ENCODE measurements around the gene PDE10A.

DNA sequence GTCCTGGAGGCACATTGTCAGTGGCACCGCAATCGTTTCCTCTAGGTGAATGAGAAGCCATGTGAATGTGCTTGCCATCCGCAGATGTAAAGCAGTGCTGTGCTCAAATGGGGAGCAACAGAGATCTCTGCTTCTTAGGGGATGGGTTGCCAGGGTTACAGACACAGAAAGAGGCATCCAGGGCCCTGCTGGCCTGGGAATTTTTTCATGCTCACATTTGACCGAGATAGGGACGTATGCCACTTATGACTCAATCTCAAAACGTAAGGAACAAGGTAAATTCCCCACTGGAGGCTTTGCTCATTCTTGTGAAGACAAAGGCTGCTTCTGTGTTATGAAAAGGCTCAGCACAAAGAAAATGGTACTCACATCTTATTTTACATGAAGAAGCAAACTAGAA is 364.6 kb downstream of the PDE10A start:
- TF ChIP-seq, protein P1, sequence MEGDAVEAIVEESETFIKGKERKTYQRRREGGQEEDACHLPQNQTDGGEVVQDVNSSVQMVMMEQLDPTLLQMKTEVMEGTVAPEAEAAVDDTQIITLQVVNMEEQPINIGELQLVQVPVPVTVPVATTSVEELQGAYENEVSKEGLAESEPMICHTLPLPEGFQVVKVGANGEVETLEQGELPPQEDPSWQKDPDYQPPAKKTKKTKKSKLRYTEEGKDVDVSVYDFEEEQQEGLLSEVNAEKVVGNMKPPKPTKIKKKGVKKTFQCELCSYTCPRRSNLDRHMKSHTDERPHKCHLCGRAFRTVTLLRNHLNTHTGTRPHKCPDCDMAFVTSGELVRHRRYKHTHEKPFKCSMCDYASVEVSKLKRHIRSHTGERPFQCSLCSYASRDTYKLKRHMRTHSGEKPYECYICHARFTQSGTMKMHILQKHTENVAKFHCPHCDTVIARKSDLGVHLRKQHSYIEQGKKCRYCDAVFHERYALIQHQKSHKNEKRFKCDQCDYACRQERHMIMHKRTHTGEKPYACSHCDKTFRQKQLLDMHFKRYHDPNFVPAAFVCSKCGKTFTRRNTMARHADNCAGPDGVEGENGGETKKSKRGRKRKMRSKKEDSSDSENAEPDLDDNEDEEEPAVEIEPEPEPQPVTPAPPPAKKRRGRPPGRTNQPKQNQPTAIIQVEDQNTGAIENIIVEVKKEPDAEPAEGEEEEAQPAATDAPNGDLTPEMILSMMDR (IDR thresholded peaks at IDR 0.05), result no peak
- no peak for TF ChIP-seq POLR2A (IDR thresholded peaks at IDR 0.05)
- TF ChIP-seq POLR2AphosphoS5 (IDR thresholded peaks at IDR 0.05), result no peak
- no peak for TF ChIP-seq EP300 (IDR thresholded peaks at IDR 0.05)

Data from sigmoid colon (tissue), 4 donors.